NB4 (cell line): ENCODE measurements around the gene GPR50.

Source experiments
- POLR2A ChIP-seq: IDR thresholded peaks from 2 replicates; pipeline ENCODE4 v1.6.1; 2011; ENCODE audit warnings: mild to moderate bottlenecking; ENCODE audit not compliant: insufficient read length; ENCODE audit errors: extremely low read depth
- TF ChIP-seq, protein P1 (sequence below): IDR thresholded peaks from one replicate; pipeline ENCODE4 v1.5.1; 2012; ENCODE audit warnings: low read depth, low read length

DNA sequence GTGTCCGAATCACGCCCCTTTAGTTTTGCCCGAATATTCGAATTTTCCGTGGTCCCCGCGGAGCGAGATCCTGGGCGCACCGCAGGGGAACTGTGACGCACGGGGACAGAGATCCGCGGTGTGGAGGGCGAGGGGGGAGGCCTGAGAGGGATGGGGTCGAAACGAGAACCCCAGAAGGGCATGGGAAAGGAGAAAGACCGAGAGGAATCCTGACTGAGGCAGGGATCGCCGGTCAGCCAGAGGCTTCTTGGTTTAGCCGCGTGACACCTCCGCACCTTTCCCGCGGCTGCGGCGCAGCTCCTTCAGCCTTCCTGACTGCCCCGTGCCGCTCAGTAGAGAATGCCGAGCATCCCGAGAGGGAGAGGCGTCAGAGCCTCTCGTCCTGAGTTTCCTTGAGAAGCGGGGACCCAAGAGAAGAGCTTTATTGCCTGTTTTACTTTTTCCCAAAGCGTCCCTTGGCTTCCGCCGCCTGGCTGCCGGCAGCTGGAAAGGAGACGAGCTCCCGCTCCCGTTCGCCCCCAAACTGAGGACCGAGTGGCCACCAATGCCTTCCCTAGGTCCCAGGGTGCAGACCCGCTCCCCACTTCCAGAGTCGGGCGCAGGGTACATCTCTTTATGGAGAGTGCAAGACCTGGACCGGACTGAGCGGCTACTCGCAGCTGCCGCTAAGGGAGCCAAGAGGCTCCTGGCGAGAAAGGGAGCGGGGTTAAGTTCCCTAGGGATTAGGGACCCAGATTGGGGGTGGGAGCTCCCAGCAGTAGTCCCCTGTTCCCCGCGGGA is 911 bp upstream of the GPR50 start:
- TF ChIP-seq, protein P1, sequence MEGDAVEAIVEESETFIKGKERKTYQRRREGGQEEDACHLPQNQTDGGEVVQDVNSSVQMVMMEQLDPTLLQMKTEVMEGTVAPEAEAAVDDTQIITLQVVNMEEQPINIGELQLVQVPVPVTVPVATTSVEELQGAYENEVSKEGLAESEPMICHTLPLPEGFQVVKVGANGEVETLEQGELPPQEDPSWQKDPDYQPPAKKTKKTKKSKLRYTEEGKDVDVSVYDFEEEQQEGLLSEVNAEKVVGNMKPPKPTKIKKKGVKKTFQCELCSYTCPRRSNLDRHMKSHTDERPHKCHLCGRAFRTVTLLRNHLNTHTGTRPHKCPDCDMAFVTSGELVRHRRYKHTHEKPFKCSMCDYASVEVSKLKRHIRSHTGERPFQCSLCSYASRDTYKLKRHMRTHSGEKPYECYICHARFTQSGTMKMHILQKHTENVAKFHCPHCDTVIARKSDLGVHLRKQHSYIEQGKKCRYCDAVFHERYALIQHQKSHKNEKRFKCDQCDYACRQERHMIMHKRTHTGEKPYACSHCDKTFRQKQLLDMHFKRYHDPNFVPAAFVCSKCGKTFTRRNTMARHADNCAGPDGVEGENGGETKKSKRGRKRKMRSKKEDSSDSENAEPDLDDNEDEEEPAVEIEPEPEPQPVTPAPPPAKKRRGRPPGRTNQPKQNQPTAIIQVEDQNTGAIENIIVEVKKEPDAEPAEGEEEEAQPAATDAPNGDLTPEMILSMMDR = no peak
- no peak for TF ChIP-seq POLR2A
